ENCODE results near the gene CD27. TPM values are rescaled to one million over a fixed set of nuclear protein-coding genes. Genes with fewer than 3 reads are reported as not detected.
A peak's percentile ranks its signal among the peaks of the same experiment; 100 is the strongest.

CD27 gene
- total and polyA plus RNA-seq, 2 of the 13 experiments (the other 11 are each of a cell fraction or from before 2014, with no cell fraction given), result 0.12 TPM; not detected in 1

DNA sequence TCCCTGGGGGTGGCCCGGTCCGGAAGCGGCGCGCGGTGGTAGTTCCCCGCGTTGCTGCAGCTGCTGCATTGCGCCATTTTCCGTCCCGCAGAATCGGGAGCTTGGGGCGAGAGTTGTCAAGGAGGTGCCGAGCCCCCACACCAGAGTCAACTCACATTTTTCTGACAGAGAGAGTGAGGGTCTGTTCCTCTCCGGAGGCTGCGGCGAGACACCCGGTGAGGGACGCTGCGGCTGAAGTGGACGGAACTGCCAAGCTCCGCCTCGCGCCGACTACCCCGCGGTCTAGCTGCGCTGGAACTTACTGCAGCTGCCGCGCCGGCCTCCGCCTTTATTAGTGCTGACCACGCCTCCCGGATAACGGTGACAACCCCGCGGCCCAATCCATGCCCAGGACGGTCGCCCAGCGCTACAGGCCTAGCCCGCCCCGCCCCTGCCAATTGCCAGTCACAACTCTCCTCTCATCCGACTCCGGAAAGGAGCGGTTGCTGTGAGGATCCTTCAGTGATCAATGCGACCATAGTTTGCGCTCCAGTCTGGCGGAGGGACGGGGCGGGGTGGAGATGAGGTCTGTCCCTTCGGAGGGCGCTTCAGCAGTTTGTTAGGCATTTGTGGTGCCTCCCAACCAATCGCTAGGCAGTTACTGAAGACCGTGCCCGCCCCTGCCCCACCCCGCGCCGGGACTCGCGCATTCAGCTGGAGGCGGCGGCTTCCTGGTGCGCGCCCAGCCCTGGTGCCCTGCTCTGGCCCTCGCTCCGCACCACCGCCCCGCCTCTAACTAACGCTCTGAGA, 25.8 kb downstream of the CD27 start, which contains the start of gene VAMP1 (continued):
- TF ChIP-seq ZNF879 (CRISPR knock-in tag; IDR thresholded peaks at IDR 0.05) (no peak), FOXJ3 (CRISPR knock-in tag; IDR thresholded peaks at IDR 0.05; ENCODE audit: borderline replicate concordance) (peak; percentile 52; the same call in 1 of the 2 replicates), ZEB1 (IDR thresholded peaks at IDR 0.05; ENCODE audit: insufficient replicate concordance, low read depth) (no peak), ZBTB3 (CRISPR knock-in tag; IDR thresholded peaks at IDR 0.05; ENCODE audit: borderline replicate concordance, low read depth) (no peak), ESRRA (CRISPR knock-in tag; IDR thresholded peaks at IDR 0.05; ENCODE audit: low read depth) (no peak; the same call in 1 of the 2 replicates), ELF1 (CRISPR knock-in tag; IDR thresholded peaks at IDR 0.05) (peak; percentile 76), ZNF83 (CRISPR knock-in tag; IDR thresholded peaks at IDR 0.05; ENCODE audit: borderline replicate concordance) (no peak), ZFP82 (CRISPR knock-in tag; IDR thresholded peaks at IDR 0.05; ENCODE audit: borderline replicate concordance) (peak; percentile 79; the same call in 1 of the 2 replicates), NFIB (CRISPR knock-in tag; IDR thresholded peaks at IDR 0.05; ENCODE audit: borderline replicate concordance) (no peak)
- TF ChIP-seq, protein P1, sequence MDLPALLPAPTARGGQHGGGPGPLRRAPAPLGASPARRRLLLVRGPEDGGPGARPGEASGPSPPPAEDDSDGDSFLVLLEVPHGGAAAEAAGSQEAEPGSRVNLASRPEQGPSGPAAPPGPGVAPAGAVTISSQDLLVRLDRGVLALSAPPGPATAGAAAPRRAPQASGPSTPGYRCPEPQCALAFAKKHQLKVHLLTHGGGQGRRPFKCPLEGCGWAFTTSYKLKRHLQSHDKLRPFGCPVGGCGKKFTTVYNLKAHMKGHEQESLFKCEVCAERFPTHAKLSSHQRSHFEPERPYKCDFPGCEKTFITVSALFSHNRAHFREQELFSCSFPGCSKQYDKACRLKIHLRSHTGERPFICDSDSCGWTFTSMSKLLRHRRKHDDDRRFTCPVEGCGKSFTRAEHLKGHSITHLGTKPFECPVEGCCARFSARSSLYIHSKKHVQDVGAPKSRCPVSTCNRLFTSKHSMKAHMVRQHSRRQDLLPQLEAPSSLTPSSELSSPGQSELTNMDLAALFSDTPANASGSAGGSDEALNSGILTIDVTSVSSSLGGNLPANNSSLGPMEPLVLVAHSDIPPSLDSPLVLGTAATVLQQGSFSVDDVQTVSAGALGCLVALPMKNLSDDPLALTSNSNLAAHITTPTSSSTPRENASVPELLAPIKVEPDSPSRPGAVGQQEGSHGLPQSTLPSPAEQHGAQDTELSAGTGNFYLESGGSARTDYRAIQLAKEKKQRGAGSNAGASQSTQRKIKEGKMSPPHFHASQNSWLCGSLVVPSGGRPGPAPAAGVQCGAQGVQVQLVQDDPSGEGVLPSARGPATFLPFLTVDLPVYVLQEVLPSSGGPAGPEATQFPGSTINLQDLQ (CRISPR knock-in tag; IDR thresholded peaks at IDR 0.05), result 0 out of 2 replicates have a peak, but pooled peaks have one; percentile 44
- TF ChIP-seq, protein P2, sequence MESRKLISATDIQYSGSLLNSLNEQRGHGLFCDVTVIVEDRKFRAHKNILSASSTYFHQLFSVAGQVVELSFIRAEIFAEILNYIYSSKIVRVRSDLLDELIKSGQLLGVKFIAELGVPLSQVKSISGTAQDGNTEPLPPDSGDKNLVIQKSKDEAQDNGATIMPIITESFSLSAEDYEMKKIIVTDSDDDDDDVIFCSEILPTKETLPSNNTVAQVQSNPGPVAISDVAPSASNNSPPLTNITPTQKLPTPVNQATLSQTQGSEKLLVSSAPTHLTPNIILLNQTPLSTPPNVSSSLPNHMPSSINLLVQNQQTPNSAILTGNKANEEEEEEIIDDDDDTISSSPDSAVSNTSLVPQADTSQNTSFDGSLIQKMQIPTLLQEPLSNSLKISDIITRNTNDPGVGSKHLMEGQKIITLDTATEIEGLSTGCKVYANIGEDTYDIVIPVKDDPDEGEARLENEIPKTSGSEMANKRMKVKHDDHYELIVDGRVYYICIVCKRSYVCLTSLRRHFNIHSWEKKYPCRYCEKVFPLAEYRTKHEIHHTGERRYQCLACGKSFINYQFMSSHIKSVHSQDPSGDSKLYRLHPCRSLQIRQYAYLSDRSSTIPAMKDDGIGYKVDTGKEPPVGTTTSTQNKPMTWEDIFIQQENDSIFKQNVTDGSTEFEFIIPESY (CRISPR knock-in tag; IDR thresholded peaks at IDR 0.05), result no peak
- TF ChIP-seq, protein P3, sequence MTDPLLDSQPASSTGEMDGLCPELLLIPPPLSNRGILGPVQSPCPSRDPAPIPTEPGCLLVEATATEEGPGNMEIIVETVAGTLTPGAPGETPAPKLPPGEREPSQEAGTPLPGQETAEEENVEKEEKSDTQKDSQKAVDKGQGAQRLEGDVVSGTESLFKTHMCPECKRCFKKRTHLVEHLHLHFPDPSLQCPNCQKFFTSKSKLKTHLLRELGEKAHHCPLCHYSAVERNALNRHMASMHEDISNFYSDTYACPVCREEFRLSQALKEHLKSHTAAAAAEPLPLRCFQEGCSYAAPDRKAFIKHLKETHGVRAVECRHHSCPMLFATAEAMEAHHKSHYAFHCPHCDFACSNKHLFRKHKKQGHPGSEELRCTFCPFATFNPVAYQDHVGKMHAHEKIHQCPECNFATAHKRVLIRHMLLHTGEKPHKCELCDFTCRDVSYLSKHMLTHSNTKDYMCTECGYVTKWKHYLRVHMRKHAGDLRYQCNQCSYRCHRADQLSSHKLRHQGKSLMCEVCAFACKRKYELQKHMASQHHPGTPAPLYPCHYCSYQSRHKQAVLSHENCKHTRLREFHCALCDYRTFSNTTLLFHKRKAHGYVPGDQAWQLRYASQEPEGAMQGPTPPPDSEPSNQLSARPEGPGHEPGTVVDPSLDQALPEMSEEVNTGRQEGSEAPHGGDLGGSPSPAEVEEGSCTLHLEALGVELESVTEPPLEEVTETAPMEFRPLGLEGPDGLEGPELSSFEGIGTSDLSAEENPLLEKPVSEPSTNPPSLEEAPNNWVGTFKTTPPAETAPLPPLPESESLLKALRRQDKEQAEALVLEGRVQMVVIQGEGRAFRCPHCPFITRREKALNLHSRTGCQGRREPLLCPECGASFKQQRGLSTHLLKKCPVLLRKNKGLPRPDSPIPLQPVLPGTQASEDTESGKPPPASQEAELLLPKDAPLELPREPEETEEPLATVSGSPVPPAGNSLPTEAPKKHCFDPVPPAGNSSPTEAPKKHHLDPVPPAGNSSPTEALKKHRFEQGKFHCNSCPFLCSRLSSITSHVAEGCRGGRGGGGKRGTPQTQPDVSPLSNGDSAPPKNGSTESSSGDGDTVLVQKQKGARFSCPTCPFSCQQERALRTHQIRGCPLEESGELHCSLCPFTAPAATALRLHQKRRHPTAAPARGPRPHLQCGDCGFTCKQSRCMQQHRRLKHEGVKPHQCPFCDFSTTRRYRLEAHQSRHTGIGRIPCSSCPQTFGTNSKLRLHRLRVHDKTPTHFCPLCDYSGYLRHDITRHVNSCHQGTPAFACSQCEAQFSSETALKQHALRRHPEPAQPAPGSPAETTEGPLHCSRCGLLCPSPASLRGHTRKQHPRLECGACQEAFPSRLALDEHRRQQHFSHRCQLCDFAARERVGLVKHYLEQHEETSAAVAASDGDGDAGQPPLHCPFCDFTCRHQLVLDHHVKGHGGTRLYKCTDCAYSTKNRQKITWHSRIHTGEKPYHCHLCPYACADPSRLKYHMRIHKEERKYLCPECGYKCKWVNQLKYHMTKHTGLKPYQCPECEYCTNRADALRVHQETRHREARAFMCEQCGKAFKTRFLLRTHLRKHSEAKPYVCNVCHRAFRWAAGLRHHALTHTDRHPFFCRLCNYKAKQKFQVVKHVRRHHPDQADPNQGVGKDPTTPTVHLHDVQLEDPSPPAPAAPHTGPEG (CRISPR knock-in tag; IDR thresholded peaks at IDR 0.05), result peak; percentile 40; the same call in 1 of the 2 replicates
- TF ChIP-seq, protein P4, sequence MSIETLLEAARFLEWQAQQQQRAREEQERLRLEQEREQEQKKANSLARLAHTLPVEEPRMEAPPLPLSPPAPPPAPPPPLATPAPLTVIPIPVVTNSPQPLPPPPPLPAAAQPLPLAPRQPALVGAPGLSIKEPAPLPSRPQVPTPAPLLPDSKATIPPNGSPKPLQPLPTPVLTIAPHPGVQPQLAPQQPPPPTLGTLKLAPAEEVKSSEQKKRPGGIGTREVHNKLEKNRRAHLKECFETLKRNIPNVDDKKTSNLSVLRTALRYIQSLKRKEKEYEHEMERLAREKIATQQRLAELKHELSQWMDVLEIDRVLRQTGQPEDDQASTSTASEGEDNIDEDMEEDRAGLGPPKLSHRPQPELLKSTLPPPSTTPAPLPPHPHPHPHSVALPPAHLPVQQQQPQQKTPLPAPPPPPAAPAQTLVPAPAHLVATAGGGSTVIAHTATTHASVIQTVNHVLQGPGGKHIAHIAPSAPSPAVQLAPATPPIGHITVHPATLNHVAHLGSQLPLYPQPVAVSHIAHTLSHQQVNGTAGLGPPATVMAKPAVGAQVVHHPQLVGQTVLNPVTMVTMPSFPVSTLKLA (IDR thresholded peaks at IDR 0.05), result no peak
- TF ChIP-seq, protein P5, sequence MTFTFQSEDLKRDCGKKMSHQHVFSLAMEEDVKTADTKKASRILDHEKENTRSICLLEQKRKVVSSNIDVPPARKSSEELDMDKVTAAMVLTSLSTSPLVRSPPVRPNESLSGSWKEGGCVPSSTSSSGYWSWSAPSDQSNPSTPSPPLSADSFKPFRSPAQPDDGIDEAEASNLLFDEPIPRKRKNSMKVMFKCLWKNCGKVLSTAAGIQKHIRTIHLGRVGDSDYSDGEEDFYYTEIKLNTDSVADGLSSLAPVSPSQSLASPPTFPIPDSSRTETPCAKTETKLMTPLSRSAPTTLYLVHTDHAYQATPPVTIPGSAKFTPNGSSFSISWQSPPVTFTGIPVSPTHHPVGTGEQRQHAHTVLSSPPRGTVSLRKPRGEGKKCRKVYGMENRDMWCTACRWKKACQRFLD (CRISPR knock-in tag; IDR thresholded peaks at IDR 0.05; ENCODE audit: borderline replicate concordance), result peak; percentile 72; the same call in 1 of the 2 replicates
